Stomach (tissue), 4 donors: ENCODE measurements around the gene UBR1.
"Not testable (repeated sequence)": the region's sequence is repeated elsewhere in the genome, so short reads cannot be mapped to it uniquely, and the experiment has no call there.

Experiments
- CTCF ChIP-seq, 7 experiments: fragments of 450-650 bp in 4 of 7; fragments of 200-600 bp in 3 of 7; sonication (generic) in 3 of 7; IDR thresholded peaks; one replicate each; pipeline ENCODE4 v1.5.1; 2016 to 2019; ENCODE audit warnings: antibody characterized with exemption in 7 of 7, control low read depth in 2 of 7, mild to moderate bottlenecking in 1 of 7
- POLR2A ChIP-seq, 4 donors: fragments of 450-650 bp; IDR thresholded peaks; one replicate each; pipeline ENCODE4 v1.6.1; 2016; ENCODE audit warnings: antibody characterized with exemption in 4 of 4, control low read depth in 2 of 4, mild to moderate bottlenecking in 1 of 4, moderate library complexity in 1 of 4

- TF ChIP-seq CTCF, POLR2A (IDR thresholded peaks at IDR 0.05): not testable (repeated sequence)
These were observed 91.2 kb downstream of the UBR1 start for GRCh38 chr15:43014671-43015070.
